Ovary (tissue), 3 donors: ENCODE measurements around the gene BRD4.

ENCODE experiments used
- CTCF ChIP-seq, 3 donors: fragments of 450-650 bp in 2 of 3; fragments of 200-600 bp in 1 of 3; IDR thresholded peaks; one replicate each; pipeline versions ENCODE4 v1.5.1 to v1.8.0; 2016 to 2022; ENCODE audit warnings: antibody characterized with exemption in 3 of 3, mild to moderate bottlenecking in 1 of 3
- EP300 ChIP-seq: sonication (generic); formaldehyde crosslinking; IDR thresholded peaks from one replicate; pipeline ENCODE4 v1.6.1; 2017; ENCODE audit warnings: antibody characterized with exemption
- donor health status: DM: no; HTN: no; CAD: no.

GRCh38 chr19:15244106-15244803 is 88.1 kb downstream of the BRD4 start:
- no peak for TF ChIP-seq CTCF (IDR thresholded peaks at IDR 0.05)
- TF ChIP-seq EP300: no peak
